Tibial nerve (tissue), 4 donors: ENCODE results near the gene TBC1D24.

Experiments used
- EP300 ChIP-seq, 2 donors: sonication (generic); formaldehyde crosslinking; IDR thresholded peaks; one replicate each; pipeline ENCODE4 v1.6.1; 2017; ENCODE audit warnings: antibody characterized with exemption in 2 of 2, mild to moderate bottlenecking in 1 of 2
- POLR2A ChIP-seq, 2 donors: fragments of 450-650 bp; IDR thresholded peaks; one replicate each; pipeline ENCODE4 v1.6.1; 2017; ENCODE audit warnings: antibody characterized with exemption in 2 of 2, mild to moderate bottlenecking in 2 of 2, moderate library complexity in 2 of 2
- TF ChIP-seq, protein P1 (sequence below), 5 experiments: fragments of 200-600 bp in 3 of 5; fragments of 450-650 bp in 2 of 5; sonication (generic) in 3 of 5; IDR thresholded peaks; one replicate each; pipeline ENCODE4 v1.5.1; 2016 to 2019; ENCODE audit warnings: antibody characterized with exemption in 5 of 5, mild to moderate bottlenecking in 3 of 5, moderate library complexity in 2 of 5

DNA sequence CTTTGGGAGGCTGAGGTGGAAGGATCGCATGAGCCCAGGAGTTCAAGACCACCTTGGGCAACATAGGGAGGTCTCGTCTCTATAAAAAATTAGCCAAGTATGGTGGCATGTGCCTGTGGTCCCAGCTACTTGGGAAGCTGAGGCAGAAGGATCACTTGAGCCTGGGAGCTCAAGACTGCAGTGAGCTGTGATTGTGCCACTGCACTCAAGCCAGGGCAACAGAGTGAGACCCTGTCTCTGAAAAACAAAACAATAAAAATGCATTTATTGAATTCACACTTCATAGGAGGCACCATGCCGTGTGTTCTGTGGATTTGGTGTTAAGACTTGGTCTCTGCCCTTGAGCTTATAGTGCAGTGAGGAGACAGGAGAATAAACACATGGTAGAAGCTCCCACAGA lies 2.4 kb downstream of the TBC1D24 start:
- TF ChIP-seq, protein P1, sequence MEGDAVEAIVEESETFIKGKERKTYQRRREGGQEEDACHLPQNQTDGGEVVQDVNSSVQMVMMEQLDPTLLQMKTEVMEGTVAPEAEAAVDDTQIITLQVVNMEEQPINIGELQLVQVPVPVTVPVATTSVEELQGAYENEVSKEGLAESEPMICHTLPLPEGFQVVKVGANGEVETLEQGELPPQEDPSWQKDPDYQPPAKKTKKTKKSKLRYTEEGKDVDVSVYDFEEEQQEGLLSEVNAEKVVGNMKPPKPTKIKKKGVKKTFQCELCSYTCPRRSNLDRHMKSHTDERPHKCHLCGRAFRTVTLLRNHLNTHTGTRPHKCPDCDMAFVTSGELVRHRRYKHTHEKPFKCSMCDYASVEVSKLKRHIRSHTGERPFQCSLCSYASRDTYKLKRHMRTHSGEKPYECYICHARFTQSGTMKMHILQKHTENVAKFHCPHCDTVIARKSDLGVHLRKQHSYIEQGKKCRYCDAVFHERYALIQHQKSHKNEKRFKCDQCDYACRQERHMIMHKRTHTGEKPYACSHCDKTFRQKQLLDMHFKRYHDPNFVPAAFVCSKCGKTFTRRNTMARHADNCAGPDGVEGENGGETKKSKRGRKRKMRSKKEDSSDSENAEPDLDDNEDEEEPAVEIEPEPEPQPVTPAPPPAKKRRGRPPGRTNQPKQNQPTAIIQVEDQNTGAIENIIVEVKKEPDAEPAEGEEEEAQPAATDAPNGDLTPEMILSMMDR (IDR thresholded peaks at IDR 0.05) = no peak
- TF ChIP-seq POLR2A (IDR thresholded peaks at IDR 0.05) = no peak
- TF ChIP-seq EP300 (IDR thresholded peaks at IDR 0.05) = no peak
